SKM-1 treated with dmso at 0.1 percent for 144 hours (cell line): ENCODE measurements around the gene CD28.
A peak's percentile ranks its signal among the peaks of the same experiment; 100 is the strongest.

Experiments
- DNase-seq: peaks from one replicate; lab custom pipeline; 2025; ENCODE audit not compliant: unreplicated experiment; lab: John Stamatoyannopoulos, UW

CD28 gene

GRCh38 chr2:203706403-203706802, at the start of gene CD28:
Gene CD28, plus strand, starts transcription at chr2:203706639. Its CDS starts 58 bp downstream, at chr2:203706697.
- DNase-seq: no peak

GRCh38 chr2:203659331-203660049, 46.9 kb upstream of the CD28 start:
- DNase-seq: peak; percentile 74

- DNase-seq: no peak
These were observed 46.0 kb upstream of the CD28 start for GRCh38 chr2:203660465-203660864.

GRCh38 chr2:203661279-203661908, 45.0 kb upstream of the CD28 start:
- no peak for DNase-seq

GRCh38 chr2:203662487-203662886, 44.0 kb upstream of the CD28 start:
- no peak for DNase-seq

- DNase-seq: no peak
These were observed 43.5 kb upstream of the CD28 start for GRCh38 chr2:203662951-203663350.

- DNase-seq: no peak
These were observed 42.2 kb upstream of the CD28 start for GRCh38 chr2:203664029-203664755.

DNA sequence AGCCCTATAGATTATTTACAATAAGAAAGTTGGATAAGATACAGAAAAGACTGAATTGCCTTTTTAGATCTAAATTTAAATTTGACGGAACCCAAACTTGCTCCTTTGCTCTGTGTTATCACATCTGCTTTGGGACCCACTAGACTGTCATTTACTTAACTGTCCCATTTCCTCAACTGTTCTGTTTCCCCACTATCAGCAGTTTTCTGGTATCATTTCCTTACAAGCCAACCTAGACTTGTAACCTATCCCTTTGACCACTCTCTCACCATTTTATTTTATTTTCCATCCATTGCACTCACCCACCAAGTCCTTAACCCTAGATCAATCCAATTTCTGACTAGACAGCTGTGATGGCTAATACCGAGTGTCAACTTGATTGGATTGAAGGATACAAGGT, 38.6 kb upstream of the CD28 start:
- no peak for DNase-seq

DNA sequence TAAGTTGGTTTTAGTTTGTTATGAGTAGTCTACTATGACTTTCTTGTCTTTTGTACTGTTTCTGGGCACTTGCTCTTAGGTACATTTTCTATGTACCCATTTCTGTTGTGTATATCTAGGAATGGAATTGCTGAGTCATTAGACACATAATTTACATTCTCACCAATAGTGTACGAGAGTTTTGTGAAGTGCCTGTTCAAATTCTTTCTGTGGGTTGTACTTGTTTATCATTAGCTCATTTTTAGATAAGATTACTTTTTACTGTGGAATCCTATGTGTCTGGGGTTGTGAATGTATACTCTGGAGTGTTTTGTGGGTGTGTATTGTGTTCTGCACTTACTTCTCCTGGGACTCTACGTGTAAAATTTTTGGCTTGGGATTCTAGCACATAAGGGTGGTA, 36.6 kb upstream of the CD28 start:
- no peak for DNase-seq

- no peak for DNase-seq
These were observed 35.5 kb upstream of the CD28 start for GRCh38 chr2:203670939-203671338.

DNA sequence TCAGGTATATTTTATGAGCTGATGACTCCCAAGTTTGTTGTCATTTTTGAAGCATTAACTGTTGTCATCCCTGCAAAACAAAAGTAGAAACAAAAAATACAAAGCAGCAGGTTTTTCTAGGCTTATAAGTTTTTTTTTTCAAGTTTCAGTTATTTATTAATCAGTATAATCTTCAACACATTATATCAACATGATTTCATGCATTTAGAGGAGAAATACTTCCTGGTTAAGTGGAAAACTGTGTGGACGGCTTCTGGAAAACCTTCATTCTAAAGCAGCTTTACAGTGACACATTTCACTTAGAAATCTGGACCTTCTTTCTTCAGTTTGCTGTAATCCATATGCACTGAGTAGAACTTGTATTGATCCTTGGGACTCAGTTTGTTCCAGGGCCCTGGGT, 34.6 kb upstream of the CD28 start:
- DNase-seq: no peak

DNA sequence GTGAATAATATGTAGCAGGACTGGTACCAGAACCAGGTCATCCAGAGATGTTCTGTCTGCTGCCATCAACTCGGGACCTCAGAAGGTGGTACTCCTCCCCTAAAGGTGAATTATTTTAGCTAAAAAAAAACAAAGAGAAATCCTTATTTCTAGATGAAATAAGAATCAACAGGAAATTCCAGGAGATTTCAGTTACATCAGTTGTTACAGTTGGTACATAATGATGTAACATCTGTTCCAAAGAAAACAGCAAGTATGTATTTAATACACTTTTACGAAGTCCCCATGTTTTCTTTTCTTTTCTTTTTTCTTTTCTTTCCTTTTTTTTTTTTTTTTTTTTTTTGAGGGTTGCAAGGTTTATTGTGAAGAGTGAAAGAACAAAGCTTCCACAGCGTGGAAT, 33.6 kb upstream of the CD28 start:
- no peak for DNase-seq

DNA sequence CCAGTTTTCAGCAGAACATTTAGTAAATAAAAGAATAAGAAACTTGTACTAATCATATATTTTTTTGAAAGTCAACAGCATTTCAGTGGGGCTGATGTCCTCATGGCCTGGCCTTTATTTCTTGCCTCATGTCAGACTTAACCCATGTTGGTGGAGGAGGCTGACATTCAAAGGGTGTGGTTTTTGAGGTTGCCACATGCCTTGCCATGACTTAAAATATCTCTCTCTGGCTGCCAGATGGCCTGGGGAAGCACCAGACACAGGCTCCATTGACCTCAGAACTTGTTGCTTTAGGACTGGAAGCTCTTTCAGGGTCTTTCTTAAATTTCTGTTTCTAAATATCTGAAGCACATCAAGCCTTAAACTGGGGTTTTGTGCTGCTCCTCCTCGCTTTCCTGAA, 32.5 kb upstream of the CD28 start:
- DNase-seq: peak; percentile 65

GRCh38 chr2:203675086-203675485, 31.4 kb upstream of the CD28 start:
- DNase-seq: no peak

DNA sequence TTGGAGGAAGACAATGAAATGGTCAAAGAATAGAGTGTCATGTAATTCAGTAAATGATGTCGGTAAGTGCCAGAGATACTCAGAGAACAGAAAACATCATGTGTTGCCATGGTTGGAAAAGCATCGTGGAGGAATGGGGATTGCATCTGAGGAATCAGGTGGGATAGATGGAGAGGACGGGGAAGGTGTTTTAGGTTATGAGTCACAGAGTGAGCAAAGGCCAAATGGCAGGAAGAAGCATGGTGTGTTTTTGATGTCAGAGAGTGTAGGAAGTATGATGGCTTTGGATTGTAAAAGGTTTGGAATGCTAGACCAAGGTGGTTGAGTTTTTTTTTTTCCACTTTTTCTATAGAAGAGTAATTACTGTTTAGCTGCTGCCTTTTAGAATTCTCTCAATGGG, 27.5 kb upstream of the CD28 start:
- DNase-seq: no peak

DNA sequence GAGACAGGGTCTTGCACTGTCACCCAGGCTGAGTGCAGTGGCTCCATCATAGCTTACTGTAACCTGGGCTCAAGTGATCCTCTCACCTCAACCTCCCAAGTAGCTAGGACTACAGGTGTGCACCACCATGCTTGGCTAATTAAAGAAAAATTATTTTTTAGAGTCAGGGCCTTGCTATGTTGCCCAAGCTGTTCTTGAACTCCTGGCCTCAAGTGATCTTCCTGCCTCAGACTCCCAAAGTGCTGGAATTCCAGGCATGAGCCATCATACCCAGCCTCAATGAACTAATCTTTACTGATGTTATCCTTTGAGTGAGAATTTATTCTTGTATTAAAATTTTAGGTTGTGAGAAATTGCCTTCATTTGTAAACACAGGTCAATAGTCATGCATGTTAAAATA, 27.0 kb upstream of the CD28 start:
- no peak for DNase-seq

DNA sequence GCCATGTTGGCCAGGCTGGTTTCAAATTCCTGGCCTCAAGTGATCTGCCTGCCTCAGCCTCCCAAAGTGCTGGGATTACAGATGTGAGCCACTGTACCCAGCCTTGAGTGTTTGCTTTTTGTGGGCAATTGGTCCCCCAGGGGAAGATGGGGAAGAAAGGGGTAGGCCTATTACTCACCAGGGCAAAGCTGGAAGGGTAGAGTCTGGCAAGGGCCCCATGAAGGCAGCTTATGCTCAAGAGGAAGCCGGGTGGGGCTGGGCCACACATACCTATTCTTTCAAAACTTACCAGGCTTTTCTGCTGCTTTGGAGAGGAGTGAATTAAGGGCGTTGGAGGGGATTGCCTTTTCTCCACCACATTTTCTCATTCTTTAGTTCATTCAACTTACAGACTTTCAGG, 24.5 kb upstream of the CD28 start:
- DNase-seq: no peak

GRCh38 chr2:203682688-203683130, 23.7 kb upstream of the CD28 start:
- DNase-seq: no peak

DNA sequence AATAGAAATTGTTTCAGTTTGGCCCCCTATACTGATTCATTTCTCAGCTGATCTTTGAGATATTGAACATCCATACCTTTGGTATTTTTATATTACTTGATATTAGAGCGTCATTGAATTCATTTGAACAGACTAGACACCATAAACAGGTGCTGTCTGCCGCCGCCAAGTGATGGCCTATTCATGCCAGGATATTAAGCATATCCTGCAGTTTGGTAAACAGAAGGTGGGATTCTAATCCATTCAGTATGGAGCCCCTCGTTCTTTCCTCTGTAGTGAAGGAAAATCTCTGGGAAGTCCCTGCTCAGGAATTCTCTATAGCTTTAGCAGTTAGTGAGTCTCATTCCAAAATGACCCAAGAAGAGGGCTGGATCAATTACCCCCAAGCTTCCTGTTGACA, 23.0 kb upstream of the CD28 start:
- no peak for DNase-seq

GRCh38 chr2:203683932-203684556, 22.4 kb upstream of the CD28 start:
- no peak for DNase-seq

- no peak for DNase-seq
These were observed 21.3 kb upstream of the CD28 start for GRCh38 chr2:203685081-203685621.
